ENCODE measurements around the gene FLVCR2. TPM values are rescaled to one million over a fixed set of nuclear protein-coding genes. Genes with fewer than 3 reads are reported as not detected.

FLVCR2 gene
- polyA plus RNA-seq, 4 donors = 12.6 to 29.7 (median 17.1) TPM

DNA sequence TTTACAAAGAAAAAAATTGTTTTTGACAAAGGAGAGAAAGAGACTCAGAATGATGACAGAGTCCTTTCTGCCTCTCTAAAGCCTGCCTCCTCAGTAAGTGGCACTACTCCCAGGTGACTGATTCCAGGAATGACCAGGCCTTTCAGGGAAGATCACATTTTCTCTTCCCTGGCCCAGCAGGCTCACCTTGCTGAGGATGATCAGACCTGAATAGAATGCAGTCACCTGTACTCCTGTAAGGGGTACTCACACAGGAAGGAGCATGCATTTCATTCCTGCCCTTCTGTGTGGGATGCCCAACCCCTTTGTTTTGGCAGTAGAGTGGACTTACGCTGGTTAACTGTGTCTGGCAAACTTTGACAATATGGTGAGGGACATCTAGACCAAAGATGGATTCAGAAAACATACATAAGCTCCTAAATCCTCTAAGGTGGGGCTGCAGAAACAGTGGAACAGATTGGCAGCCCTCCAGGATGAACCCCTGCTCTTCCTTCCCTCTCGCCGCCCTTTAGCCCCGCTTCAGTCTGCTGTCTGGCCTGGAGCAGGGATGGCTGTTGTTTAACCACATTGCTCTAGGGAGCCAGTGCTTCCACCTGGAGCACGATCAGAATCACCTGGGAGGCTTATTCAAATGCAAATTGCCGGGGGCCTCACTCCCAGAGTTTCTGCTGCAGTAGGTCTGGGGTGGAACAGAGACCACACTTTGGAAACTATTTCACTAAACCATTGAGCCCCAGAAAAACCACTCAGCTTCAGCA, 52.5 kb downstream of the FLVCR2 start:
- Histone ChIP-seq H3K36me3 (ENCODE audit: control insufficient read depth in 3 of 3, insufficient read depth in 2 of 3, low read depth in 1 of 3, low read length in 3 of 3) (peaks cover 0 to 2% (median 0%) of the 10 kb centered on the region in 3 donors), H3K4me1 (ENCODE audit: control insufficient read depth in 3 of 3, insufficient read depth in 2 of 3, low read depth in 1 of 3, low read length in 2 of 3) (peaks cover 0 to 23% (median 2%) of the 10 kb centered on the region in 3 donors), H3K27me3 (ENCODE audit: control insufficient read depth in 3 of 3, insufficient read depth in 3 of 3, low read length in 3 of 3) (no peaks in the 10 kb centered on the region), H3K4me3 (ENCODE audit: low read depth in 1 of 3, low read length in 3 of 3) (no peak overlapping the region), H3K9me3 (ENCODE audit: control insufficient read depth in 2 of 2, insufficient read depth in 1 of 2, low read depth in 1 of 2, low read length in 1 of 2) (no peaks in the 10 kb centered on the region), H3K27ac (ENCODE audit: low read depth in 1 of 3, low read length in 2 of 3) (no peak overlapping the region)
- DNase-seq (peak in 1 of 2 donors; percentile 60), FAIRE-seq (no peak)
- WGBS, 3 donors = 40 to 57% (median 42%) methylated on average over 6 of the region's 6 CpGs

- Histone ChIP-seq H3K4me3 (ENCODE audit: low read depth in 1 of 3, low read length in 3 of 3) (no peak overlapping the region), H3K9me3 (ENCODE audit: control insufficient read depth in 2 of 2, insufficient read depth in 1 of 2, low read depth in 1 of 2, low read length in 1 of 2) (no peaks in the 10 kb centered on the region), H3K27ac (ENCODE audit: low read depth in 1 of 3, low read length in 2 of 3) (no peak overlapping the region), H3K36me3 (ENCODE audit: control insufficient read depth in 3 of 3, insufficient read depth in 2 of 3, low read depth in 1 of 3, low read length in 3 of 3) (peaks cover 0 to 2% (median 0%) of the 10 kb centered on the region in 3 donors), H3K4me1 (ENCODE audit: control insufficient read depth in 3 of 3, insufficient read depth in 2 of 3, low read depth in 1 of 3, low read length in 2 of 3) (peaks cover 0 to 22% (median 2%) of the 10 kb centered on the region in 3 donors), H3K27me3 (ENCODE audit: control insufficient read depth in 3 of 3, insufficient read depth in 3 of 3, low read length in 3 of 3) (no peaks in the 10 kb centered on the region)
- DNase-seq = no peak
- WGBS, 3 donors = 73 to 85% (median 83%) methylated on average over 5 of the region's 5 CpGs
- no peak for FAIRE-seq
Measured at GRCh38 chr14:75631453-75631831, 53.0 kb downstream of the FLVCR2 start.

GRCh38 chr14:75634848-75635247, 56.4 kb downstream of the FLVCR2 start:
- Histone ChIP-seq H3K27ac (ENCODE audit: low read depth in 1 of 3, low read length in 2 of 3) (no peak overlapping the region), H3K4me1 (ENCODE audit: control insufficient read depth in 3 of 3, insufficient read depth in 2 of 3, low read depth in 1 of 3, low read length in 2 of 3) (peaks cover 0 to 10% (median 0%) of the 10 kb centered on the region in 3 donors), H3K4me3 (ENCODE audit: low read depth in 1 of 3, low read length in 3 of 3) (no peak overlapping the region), H3K36me3 (ENCODE audit: control insufficient read depth in 3 of 3, insufficient read depth in 2 of 3, low read depth in 1 of 3, low read length in 3 of 3) (peaks cover 0 to 6% (median 2%) of the 10 kb centered on the region in 3 donors), H3K27me3 (ENCODE audit: control insufficient read depth in 3 of 3, insufficient read depth in 3 of 3, low read length in 3 of 3) (no peaks in the 10 kb centered on the region), H3K9me3 (ENCODE audit: control insufficient read depth in 2 of 2, insufficient read depth in 1 of 2, low read depth in 1 of 2, low read length in 1 of 2) (no peaks in the 10 kb centered on the region)
- 85 to 88% (median 86%) methylated on average over 5 of the region's 5 CpGs for WGBS, 3 donors
- DNase-seq = no peak
- FAIRE-seq = no peak

DNA sequence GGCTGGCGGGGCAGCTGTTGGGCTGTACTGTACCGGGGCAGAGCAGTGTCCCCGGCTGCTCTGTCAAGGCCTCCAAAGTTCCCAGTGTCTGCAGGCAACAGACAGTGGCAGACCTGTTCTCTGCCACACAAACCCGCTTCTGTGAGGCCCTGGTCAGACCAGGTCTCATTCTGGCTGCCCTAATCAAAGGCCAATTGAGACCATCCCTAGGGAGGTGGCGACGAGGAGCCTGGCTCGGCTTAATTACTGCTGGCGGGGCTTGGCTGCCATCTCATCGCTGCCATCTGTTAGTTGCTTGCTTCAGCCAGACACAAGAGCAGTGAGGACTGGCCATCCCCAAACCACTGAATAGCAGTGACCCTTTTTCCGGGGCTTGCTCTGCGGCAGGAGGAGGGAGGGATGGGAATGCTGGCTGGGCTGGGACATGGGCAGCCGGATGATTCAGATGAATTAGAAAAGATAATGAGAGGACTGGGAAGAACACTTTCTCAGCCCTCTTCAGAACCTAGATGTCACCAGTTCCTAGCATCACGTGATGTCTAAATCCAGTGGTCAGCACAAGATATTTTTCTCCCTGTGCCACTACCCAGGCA, 57.8 kb downstream of the FLVCR2 start:
- 75 to 89% (median 88%) methylated on average over 13 of the region's 13 CpGs for WGBS, 3 donors
- Histone ChIP-seq H3K4me3 (ENCODE audit: low read depth in 1 of 3, low read length in 3 of 3) (no peak overlapping the region), H3K27me3 (ENCODE audit: control insufficient read depth in 3 of 3, insufficient read depth in 3 of 3, low read length in 3 of 3) (no peaks in the 10 kb centered on the region), H3K36me3 (ENCODE audit: control insufficient read depth in 3 of 3, insufficient read depth in 2 of 3, low read depth in 1 of 3, low read length in 3 of 3) (peaks cover 0 to 11% (median 6%) of the 10 kb centered on the region in 3 donors), H3K9me3 (ENCODE audit: control insufficient read depth in 2 of 2, insufficient read depth in 1 of 2, low read depth in 1 of 2, low read length in 1 of 2) (no peaks in the 10 kb centered on the region), H3K27ac (ENCODE audit: low read depth in 1 of 3, low read length in 2 of 3) (no peak overlapping the region), H3K4me1 (ENCODE audit: control insufficient read depth in 3 of 3, insufficient read depth in 2 of 3, low read depth in 1 of 3, low read length in 2 of 3) (peaks cover 0 to 3% (median 0%) of the 10 kb centered on the region in 3 donors)
- DNase-seq (no peak), FAIRE-seq (no peak)

GRCh38 chr14:75640876-75641275, 62.5 kb downstream of the FLVCR2 start:
- DNase-seq = no peak
- Histone ChIP-seq H3K27ac (ENCODE audit: low read depth in 1 of 3, low read length in 2 of 3) (no peak overlapping the region), H3K36me3 (ENCODE audit: control insufficient read depth in 3 of 3, insufficient read depth in 2 of 3, low read depth in 1 of 3, low read length in 3 of 3) (peaks cover 0 to 27% (median 8%) of the 10 kb centered on the region in 3 donors), H3K9me3 (ENCODE audit: control insufficient read depth in 2 of 2, insufficient read depth in 1 of 2, low read depth in 1 of 2, low read length in 1 of 2) (no peaks in the 10 kb centered on the region), H3K4me3 (ENCODE audit: low read depth in 1 of 3, low read length in 3 of 3) (no peak overlapping the region), H3K4me1 (ENCODE audit: control insufficient read depth in 3 of 3, insufficient read depth in 2 of 3, low read depth in 1 of 3, low read length in 2 of 3) (no peaks in the 10 kb centered on the region), H3K27me3 (ENCODE audit: control insufficient read depth in 3 of 3, insufficient read depth in 3 of 3, low read length in 3 of 3) (no peaks in the 10 kb centered on the region)
- 91 to 95% (median 94%) methylated on average over 3 of the region's 3 CpGs for WGBS, 3 donors
- FAIRE-seq = no peak

DNA sequence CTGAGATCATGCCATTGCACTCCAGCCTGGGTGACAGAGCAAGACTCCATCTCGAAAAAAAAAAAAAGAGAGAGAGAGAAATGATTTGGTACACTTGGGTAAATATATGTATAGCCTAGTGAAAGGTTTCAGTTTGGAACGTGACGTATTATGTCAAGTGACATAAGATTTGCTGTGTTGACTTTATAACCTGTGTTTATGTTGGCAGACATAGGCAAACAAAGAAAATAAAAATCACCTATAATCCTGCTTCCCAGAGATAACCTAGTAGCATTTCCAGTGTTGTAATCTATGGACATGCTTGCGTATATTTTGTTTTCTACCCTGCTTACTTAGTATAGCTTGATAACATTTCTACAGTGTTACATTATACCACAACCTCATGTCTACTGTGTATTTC, 65.6 kb downstream of the FLVCR2 start:
- H3K27ac ChIP-seq (ENCODE audit: low read depth in 1 of 3, low read length in 2 of 3) = no peak overlapping the region
- 60 to 65% (median 61%) methylated on average over 4 of the region's 4 CpGs for WGBS, 3 donors
- DNase-seq = no peak

GRCh38 chr14:75645056-75645455, 66.6 kb downstream of the FLVCR2 start:
- H3K4me3 ChIP-seq (ENCODE audit: low read depth in 1 of 3, low read length in 3 of 3) = no peak overlapping the region
- no peaks in the 10 kb centered on the region for H3K4me1 ChIP-seq (ENCODE audit: control insufficient read depth in 3 of 3, insufficient read depth in 2 of 3, low read depth in 1 of 3, low read length in 2 of 3)
- no peak overlapping the region for H3K27ac ChIP-seq (ENCODE audit: low read depth in 1 of 3, low read length in 2 of 3)
- no peak for DNase-seq
- no peaks in the 10 kb centered on the region for H3K27me3 ChIP-seq (ENCODE audit: control insufficient read depth in 3 of 3, insufficient read depth in 3 of 3, low read length in 3 of 3)
- peaks cover 3 to 43% (median 14%) of the 10 kb centered on the region in 3 donors for H3K36me3 ChIP-seq (ENCODE audit: control insufficient read depth in 3 of 3, insufficient read depth in 2 of 3, low read depth in 1 of 3, low read length in 3 of 3)
- FAIRE-seq = no peak
- H3K9me3 ChIP-seq (ENCODE audit: control insufficient read depth in 2 of 2, insufficient read depth in 1 of 2, low read depth in 1 of 2, low read length in 1 of 2) = no peaks in the 10 kb centered on the region

More for the DNA sequence above, 65.6 kb downstream of the FLVCR2 start:
- no peak for FAIRE-seq
- Histone ChIP-seq H3K27me3 (ENCODE audit: control insufficient read depth in 3 of 3, insufficient read depth in 3 of 3, low read length in 3 of 3) (no peaks in the 10 kb centered on the region), H3K4me3 (ENCODE audit: low read depth in 1 of 3, low read length in 3 of 3) (no peak overlapping the region), H3K4me1 (ENCODE audit: control insufficient read depth in 3 of 3, insufficient read depth in 2 of 3, low read depth in 1 of 3, low read length in 2 of 3) (no peaks in the 10 kb centered on the region), H3K36me3 (ENCODE audit: control insufficient read depth in 3 of 3, insufficient read depth in 2 of 3, low read depth in 1 of 3, low read length in 3 of 3) (peaks cover 3 to 39% (median 14%) of the 10 kb centered on the region in 3 donors), H3K9me3 (ENCODE audit: control insufficient read depth in 2 of 2, insufficient read depth in 1 of 2, low read depth in 1 of 2, low read length in 1 of 2) (no peaks in the 10 kb centered on the region)

DNA sequence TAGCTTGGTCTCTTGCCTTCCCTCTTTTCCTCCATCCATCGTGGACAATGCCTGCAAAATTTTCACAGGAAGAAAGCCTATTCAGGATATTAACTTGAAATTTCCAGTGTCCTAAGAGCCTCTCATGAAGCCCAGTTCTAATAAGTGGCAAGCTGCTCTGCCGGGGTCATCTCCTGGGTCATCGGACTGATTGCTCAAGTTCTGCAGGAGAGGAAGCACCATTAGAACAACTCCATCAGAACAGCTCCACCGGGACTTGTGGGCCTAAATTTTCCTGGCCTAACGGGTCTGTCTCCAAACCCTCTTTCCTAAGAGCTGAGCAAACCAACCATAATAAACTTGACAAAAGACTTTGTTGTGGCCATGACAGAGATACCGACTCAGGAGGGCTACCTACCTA, 68.3 kb downstream of the FLVCR2 start:
- Histone ChIP-seq H3K27ac (ENCODE audit: low read depth in 1 of 3, low read length in 2 of 3) (no peak overlapping the region), H3K4me1 (ENCODE audit: control insufficient read depth in 3 of 3, insufficient read depth in 2 of 3, low read depth in 1 of 3, low read length in 2 of 3) (peaks cover 0 to 8% (median 0%) of the 10 kb centered on the region in 3 donors), H3K27me3 (ENCODE audit: control insufficient read depth in 3 of 3, insufficient read depth in 3 of 3, low read length in 3 of 3) (no peaks in the 10 kb centered on the region), H3K9me3 (ENCODE audit: control insufficient read depth in 2 of 2, insufficient read depth in 1 of 2, low read depth in 1 of 2, low read length in 1 of 2) (no peaks in the 10 kb centered on the region), H3K4me3 (ENCODE audit: low read depth in 1 of 3, low read length in 3 of 3) (no peak overlapping the region), H3K36me3 (ENCODE audit: control insufficient read depth in 3 of 3, insufficient read depth in 2 of 3, low read depth in 1 of 3, low read length in 3 of 3) (peaks cover 8 to 42% (median 19%) of the 10 kb centered on the region in 3 donors)
- WGBS, 3 donors = 82 to 95% (median 89%) methylated on average over 6 of the region's 6 CpGs
- no peak for FAIRE-seq
- no peak for DNase-seq

Data from small intestine (tissue), 7 donors.